PC-9 (cell line): ENCODE data around the gene ZNF423. TPM values are rescaled to one million over a fixed set of nuclear protein-coding genes. Genes with fewer than 3 reads are reported as not detected.

Experiments
- BruUV-seq: library from RNA; stranded (reverse); fragments of 400-500 nt; replicated peaks from 2 replicates; lab custom pipeline; 2021; lab: Mats Ljungman, UMichigan
- CTCF ChIA-PET: fragments of 300-600 bp; sonication (Branson Sonifier 250); formaldehyde crosslinking; loops from one replicate; lab custom pipeline; 2022; ENCODE audit warnings: antibody characterized with exemption; lab: Charles Lee
- POLR2A ChIA-PET: fragments of 300-600 bp; sonication (Branson Sonifier 250); formaldehyde crosslinking; loops from one replicate; lab custom pipeline; 2022; ENCODE audit warnings: antibody characterized with exemption; ENCODE audit not compliant: unreplicated experiment; lab: Charles Lee
- DNase-seq, 2 experiments: peaks; one replicate each; pipeline versions ENCODE4 v3.0.0 to v3.0.0-alpha.2; 2015 to 2022; ENCODE audit warnings: mixed read lengths in 1 of 2
- H2AFZ ChIP-seq: fragments of 200-600 bp; sonication (generic); 2 replicates; pipeline ENCODE4 v1.8.1; 2017; ENCODE audit warnings: antibody characterized with exemption
- H3F3A ChIP-seq: fragments of 200-600 bp; sonication (generic); 2 replicates; pipeline ENCODE4 v1.8.1; 2017; ENCODE audit warnings: antibody characterized with exemption, mild to moderate bottlenecking, low read depth; ENCODE audit not compliant: insufficient read depth
- H3K27ac ChIP-seq: fragments of 200-600 bp; sonication (generic); 2 replicates; pipeline ENCODE4 v1.6.1; 2016; ENCODE audit warnings: mixed run types
- H3K27me3 ChIP-seq: fragments of 200-600 bp; sonication (generic); 2 replicates; pipeline ENCODE4 v1.6.1; 2016; ENCODE audit warnings: low read depth, mixed run types; ENCODE audit not compliant: insufficient read depth
- H3K36me3 ChIP-seq: fragments of 200-600 bp; sonication (generic); 2 replicates; pipeline ENCODE4 v1.6.1; 2016; ENCODE audit warnings: low read depth, mixed run types
- H3K4me1 ChIP-seq: fragments of 200-600 bp; sonication (generic); replicated peaks from 2 replicates; pipeline ENCODE4 v1.6.1; 2016; ENCODE audit warnings: mixed run types; ENCODE audit not compliant: insufficient read depth
- H3K4me2 ChIP-seq: fragments of 200-600 bp; sonication (generic); 2 replicates; pipeline ENCODE4 v1.6.1; 2017; ENCODE audit warnings: mixed run types
- H3K4me3 ChIP-seq: fragments of 200-600 bp; sonication (generic); 2 replicates; pipeline ENCODE4 v1.6.1; 2016; ENCODE audit warnings: mixed run types
- H3K79me2 ChIP-seq: fragments of 200-600 bp; sonication (generic); 2 replicates; pipeline ENCODE4 v1.6.1; 2017; ENCODE audit warnings: low read depth, mixed run types
- H3K9me2 ChIP-seq: fragments of 200-600 bp; sonication (generic); 2 replicates; pipeline ENCODE4 v1.8.1; 2017; ENCODE audit warnings: mild to moderate bottlenecking; ENCODE audit not compliant: insufficient read depth
- H3K9me3 ChIP-seq: fragments of 200-600 bp; sonication (generic); 2 replicates; pipeline ENCODE4 v1.8.1; 2016; ENCODE audit warnings: low read depth; ENCODE audit not compliant: insufficient read depth
- H4K20me1 ChIP-seq: fragments of 200-600 bp; sonication (generic); 2 replicates; pipeline ENCODE4 v1.8.1; 2017; ENCODE audit not compliant: insufficient read depth
- CTCF ChIP-seq: fragments of 200-600 bp; sonication (generic); conservative IDR thresholded peaks from 2 replicates; pipeline ENCODE4 v1.6.1; 2017; ENCODE audit warnings: mixed run types, antibody characterized with exemption, mild to moderate bottlenecking, moderate library complexity
- EZH2 ChIP-seq: fragments of 200-600 bp; sonication (generic); IDR thresholded peaks from 2 replicates; pipeline ENCODE4 v1.8.0; 2017; ENCODE audit warnings: antibody characterized with exemption, low read depth
- intact Hi-C: fragments of 100-400 bp; cut with micrococcal nuclease; formaldehyde crosslinking; loops from one replicate; pipeline ENCODE4 v1.10.0; 2022; ENCODE audit not compliant: unreplicated experiment
- total RNA-seq: library from RNA; stranded (reverse); gene quantifications from 2 replicates; pipeline ENCODE4 v1.2.3, GENCODE V29; 2021

ZNF423 gene
- total RNA-seq, 1 experiment from 2014 or later, result not detected

GRCh38 chr16:49498666-49499413, 357.1 kb downstream of the ZNF423 start:
- Histone ChIP-seq H3K4me2 (no peak overlapping the region), H3F3A (no peaks in the 10 kb centered on the region), H3K36me3 (no peaks in the 10 kb centered on the region), H3K27me3 (peaks cover 39% of the 10 kb centered on the region), H2AFZ (no peak overlapping the region), H3K9me3 (no peaks in the 10 kb centered on the region), H3K27ac (no peak overlapping the region), H4K20me1 (no peaks in the 10 kb centered on the region; the same call in 1 of the 2 replicates), H3K79me2 (no peaks in the 10 kb centered on the region), H3K4me3 (no peak overlapping the region), H3K9me2 (no peaks in the 10 kb centered on the region), H3K4me1 (no peaks in the 10 kb centered on the region)
- no peak for DNase-seq
- ChIA-PET CTCF (no interaction called here), POLR2A (no interaction called here)
- intact Hi-C loops, result no loop called here
- TF ChIP-seq CTCF (no peak), EZH2 (no peak)
- no TSS peak for BruUV-seq

DNA sequence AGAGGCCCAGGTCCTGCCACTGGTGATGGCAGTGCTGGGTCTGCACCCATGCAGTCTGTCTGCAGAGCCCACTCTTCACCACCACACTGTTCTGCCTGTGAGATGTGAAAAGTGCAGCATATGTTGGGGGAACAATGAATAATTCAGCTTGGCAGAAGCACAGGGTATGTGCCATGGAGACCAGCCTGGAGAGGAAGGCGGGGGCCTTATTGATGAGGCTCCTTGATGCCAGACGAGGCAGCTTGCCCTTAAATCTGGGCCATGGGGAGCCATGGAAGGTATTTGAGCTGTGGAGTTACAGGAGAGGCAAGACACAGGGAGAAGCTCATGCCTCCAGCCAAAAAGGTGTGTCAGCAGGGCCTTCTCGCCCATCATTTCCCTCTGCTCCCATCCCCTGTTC, 357.6 kb downstream of the ZNF423 start:
- no TSS peak for BruUV-seq
- intact Hi-C loops, result no loop called here

GRCh38 chr16:49497466-49497865, 358.4 kb downstream of the ZNF423 start:
- intact Hi-C loops, result no loop called here
- Histone ChIP-seq H3F3A (no peaks in the 10 kb centered on the region), H3K36me3 (no peaks in the 10 kb centered on the region), H3K27ac (no peak overlapping the region), H3K27me3 (peaks cover 39% of the 10 kb centered on the region), H4K20me1 (no peaks in the 10 kb centered on the region; the same call in 1 of the 2 replicates), H3K9me3 (no peaks in the 10 kb centered on the region), H3K4me1 (no peaks in the 10 kb centered on the region), H3K4me2 (no peak overlapping the region), H3K79me2 (no peaks in the 10 kb centered on the region), H2AFZ (no peak overlapping the region), H3K9me2 (no peaks in the 10 kb centered on the region), H3K4me3 (no peak overlapping the region)
- no peak for DNase-seq
- no peak for TF ChIP-seq CTCF
- TF ChIP-seq EZH2, result no peak
- ChIA-PET CTCF (no interaction called here), POLR2A (no interaction called here)
- BruUV-seq, result no TSS peak

More for the DNA sequence above, 357.6 kb downstream of the ZNF423 start:
- H2AFZ ChIP-seq, result no peak overlapping the region
- TF ChIP-seq CTCF, result no peak
- no peak for TF ChIP-seq EZH2
- CTCF ChIA-PET, result no interaction called here
- no peaks in the 10 kb centered on the region for H3K79me2 ChIP-seq
- H3K36me3 ChIP-seq, result no peaks in the 10 kb centered on the region
- POLR2A ChIA-PET, result no interaction called here
- peaks cover 35% of the 10 kb centered on the region for H3K27me3 ChIP-seq
- no peaks in the 10 kb centered on the region for H3K9me2 ChIP-seq
- H4K20me1 ChIP-seq, result no peaks in the 10 kb centered on the region; the same call in 1 of the 2 replicates
- no peak for DNase-seq
- no peaks in the 10 kb centered on the region for H3K9me3 ChIP-seq
- H3K4me2 ChIP-seq, result no peak overlapping the region
- no peak overlapping the region for H3K4me3 ChIP-seq
- no peaks in the 10 kb centered on the region for H3K4me1 ChIP-seq
- H3F3A ChIP-seq, result no peaks in the 10 kb centered on the region
- no peak overlapping the region for H3K27ac ChIP-seq
